Common myeloid progenitor, CD34-positive (primary cell): ENCODE data around the gene SNX33.
"Not testable (repeated sequence)": the region's sequence is repeated elsewhere in the genome, so short reads cannot be mapped to it uniquely, and the experiment has no call there.

ENCODE experiments used
- CTCF ChIA-PET: fragments of 350-600 bp; sonication (Branson Sonifier 250); formaldehyde crosslinking; loops from one replicate; lab custom pipeline; 2021; ENCODE audit warnings: antibody characterized with exemption; lab: Charles Lee
- POLR2A ChIA-PET: fragments of 350-600 bp; sonication (Branson Sonifier 250); formaldehyde crosslinking; loops from one replicate; lab custom pipeline; 2021; ENCODE audit warnings: antibody characterized with exemption; lab: Charles Lee
- DNase-seq, 3 donors: peaks; one replicate each; pipeline versions ENCODE4 v3.0.0 to v3.0.0-alpha.2; 2013
- H3K27ac ChIP-seq, 2 experiments: 1 replicate in 1 of 2; 2 replicates in 1 of 2; pipeline ENCODE4 v1.7.0; 2013; ENCODE audit warnings: inconsistent platforms in 2 of 2, low read length in 2 of 2, mild to moderate bottlenecking in 2 of 2, low read depth in 1 of 2, moderate library complexity in 1 of 2; ENCODE audit not compliant: severe bottlenecking in 2 of 2, insufficient read depth in 1 of 2, poor library complexity in 1 of 2
- H3K27me3 ChIP-seq, 5 experiments: replicated peaks in 2 of 5; 1 replicate in 3 of 5; 2 replicates in 2 of 5; pipeline versions ENCODE4 v1.6.1 to v1.7.0; 2013; ENCODE audit warnings: low read length in 4 of 5, mild to moderate bottlenecking in 2 of 5, moderate library complexity in 2 of 5, inconsistent platforms in 1 of 5; ENCODE audit not compliant: insufficient read depth in 5 of 5, control insufficient read depth in 4 of 5
- H3K36me3 ChIP-seq, 4 experiments: 1 replicate in 2 of 4; 2 replicates in 2 of 4; pipeline versions ENCODE4 v1.6.1 to v1.7.0; 2013; ENCODE audit warnings: low read length in 3 of 4, control low read depth in 1 of 4, mild to moderate bottlenecking in 1 of 4; ENCODE audit not compliant: control insufficient read depth in 4 of 4, insufficient read depth in 4 of 4
- H3K4me1 ChIP-seq, 4 experiments: 1 replicate in 3 of 4; 2 replicates in 1 of 4; pipeline versions ENCODE4 v1.6.1 to v1.7.1; 2013; ENCODE audit warnings: low read length in 3 of 4, mild to moderate bottlenecking in 3 of 4, control low read depth in 1 of 4, inconsistent platforms in 1 of 4, moderate library complexity in 1 of 4; ENCODE audit not compliant: control insufficient read depth in 4 of 4, insufficient read depth in 4 of 4; ENCODE audit errors: control extremely low read depth in 1 of 4
- H3K4me3 ChIP-seq, 7 experiments: 1 replicate in 4 of 7; 2 replicates in 3 of 7; pipeline versions ENCODE4 v1.5.1 to v1.7.0; 2013; ENCODE audit warnings: mild to moderate bottlenecking in 7 of 7, low read length in 6 of 7, moderate library complexity in 6 of 7, inconsistent platforms in 2 of 7, low read depth in 2 of 7, control low read depth in 1 of 7; ENCODE audit not compliant: insufficient read depth in 4 of 7, control insufficient read depth in 1 of 7; ENCODE audit errors: extremely low read depth in 1 of 7
- H3K9me3 ChIP-seq, 5 experiments: 1 replicate in 4 of 5; 2 replicates in 1 of 5; pipeline versions ENCODE4 v1.6.1 to v1.7.1; 2013; ENCODE audit warnings: low read length in 4 of 5, mild to moderate bottlenecking in 2 of 5, inconsistent platforms in 1 of 5, low read depth in 1 of 5, moderate library complexity in 1 of 5; ENCODE audit not compliant: control insufficient read depth in 4 of 5, insufficient read depth in 2 of 5; ENCODE audit errors: control extremely low read depth in 1 of 5
- WGBS: methylation state at CpG from one replicate; pipeline ENCODE4 v1.1.5; 2013; ENCODE audit not compliant: insufficient coverage; 5-methylcytosine and 5-hydroxymethylcytosine counted together

SNX33 gene

DNA sequence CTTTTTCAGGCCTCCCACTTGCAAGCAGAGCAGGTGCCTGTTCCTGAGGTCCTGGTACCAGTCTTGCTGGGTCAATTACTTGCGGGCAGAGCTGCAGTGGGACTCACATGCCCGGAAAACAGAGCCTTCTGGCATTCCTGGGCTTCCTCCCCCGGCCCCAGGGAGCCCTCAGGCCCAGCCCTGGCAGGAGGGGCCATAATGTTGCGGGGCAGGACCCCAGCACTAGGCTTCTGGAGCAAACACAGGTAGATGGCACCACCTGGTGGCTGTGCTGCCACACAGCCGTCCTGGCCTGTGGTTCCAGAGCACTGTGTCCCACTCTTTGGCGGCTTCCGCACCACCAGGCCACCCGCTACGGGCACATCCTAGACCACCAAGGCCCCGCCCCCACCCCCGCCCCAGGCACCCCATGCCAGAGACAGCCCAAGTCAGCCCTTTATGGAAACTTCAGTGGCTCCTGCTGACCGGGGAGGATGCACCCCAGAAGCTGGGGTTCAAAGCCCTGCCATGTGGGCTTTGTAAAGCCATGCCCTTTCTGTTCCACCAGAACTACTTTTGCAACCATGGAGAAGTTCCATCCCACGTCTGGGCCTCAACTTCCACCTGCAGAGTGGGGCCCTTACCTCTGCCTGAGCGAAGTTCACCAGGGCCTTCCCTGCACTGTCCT is 36.1 kb downstream of the SNX33 start:
- CTCF ChIA-PET, result interaction anchor here (0.7 to 3.7 kb wide), 8 partner anchors 8 to 239 kb away, joined by 3 to 18 read pairs (median 3); a partner anchor contains a TSS
- WGBS, result 28% methylated on average over 7 of the region's 14 CpGs
- H3K27ac ChIP-seq, H3K9me3 ChIP-seq, H3K4me1 ChIP-seq, H3K4me3 ChIP-seq, POLR2A ChIA-PET, H3K36me3 ChIP-seq: not testable (repeated sequence)
- H3K27me3 ChIP-seq, result peaks cover 0 to 21% (median 14%) of the 10 kb centered on the region in 5 experiments
- peak; percentile 70 to 84 (median 77) for DNase-seq

DNA sequence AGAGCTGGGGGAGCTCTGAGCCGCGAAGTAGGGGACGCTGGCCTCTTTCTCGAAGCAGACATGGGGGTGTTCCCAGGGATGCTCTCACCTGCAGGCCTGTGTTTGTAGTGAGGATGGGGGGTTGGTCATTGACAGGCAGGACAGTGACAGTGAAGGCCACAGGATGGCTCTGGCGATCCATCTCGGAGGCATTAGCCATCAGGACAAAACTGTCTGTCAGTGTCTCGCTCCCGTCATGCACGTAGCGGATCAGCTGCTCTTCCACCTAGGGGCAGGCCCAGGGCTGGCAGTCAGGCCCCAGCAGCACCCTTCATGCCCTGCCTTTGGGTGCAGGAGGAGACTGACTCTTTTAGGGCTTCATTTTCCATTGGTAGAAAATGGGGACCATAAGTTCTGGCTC is 36.9 kb downstream of the SNX33 start:
- H3K4me1 ChIP-seq, result no peaks in the 10 kb centered on the region
- 94% methylated on average over 5 of the region's 10 CpGs for WGBS
- no peak overlapping the region for H3K4me3 ChIP-seq
- peaks cover 0 to 28% (median 16%) of the 10 kb centered on the region in 5 experiments for H3K27me3 ChIP-seq
- H3K27ac ChIP-seq, result no peak overlapping the region
- ChIA-PET POLR2A (no interaction called here), CTCF (interaction anchor here (0.7 to 3.7 kb wide), 8 partner anchors 9 to 238 kb away, joined by 3 to 18 read pairs (median 3); a partner anchor contains a TSS)
- DNase-seq, result no peak
- H3K36me3 ChIP-seq, result no peaks in the 10 kb centered on the region
- H3K9me3 ChIP-seq, result no peaks in the 10 kb centered on the region

DNA sequence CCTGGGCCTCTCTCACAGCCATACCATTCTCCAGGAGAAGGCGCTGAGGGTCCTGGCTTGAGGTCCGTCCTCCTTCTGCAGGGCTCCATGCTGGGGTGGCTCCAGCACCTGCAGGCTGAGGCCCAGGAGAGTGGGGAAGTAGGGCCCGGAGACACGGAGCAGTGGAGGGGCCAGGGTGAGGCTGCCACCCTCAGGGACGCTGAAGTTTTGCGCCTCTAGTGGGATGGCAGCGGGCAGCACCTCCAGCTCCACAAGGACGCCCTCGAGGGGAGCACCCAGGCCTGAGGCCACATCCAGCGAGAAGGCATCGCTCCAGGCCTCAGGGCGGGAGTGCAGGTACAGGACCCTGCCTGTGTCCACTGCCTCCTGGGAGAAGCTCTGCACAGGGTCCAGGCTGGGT is 37.5 kb downstream of the SNX33 start:
- CTCF ChIA-PET, result interaction anchor here (1.0 to 3.7 kb wide), 8 partner anchors 9 to 318 kb away, joined by 3 to 18 read pairs (median 4); no protein-coding TSS in a partner anchor

DNA sequence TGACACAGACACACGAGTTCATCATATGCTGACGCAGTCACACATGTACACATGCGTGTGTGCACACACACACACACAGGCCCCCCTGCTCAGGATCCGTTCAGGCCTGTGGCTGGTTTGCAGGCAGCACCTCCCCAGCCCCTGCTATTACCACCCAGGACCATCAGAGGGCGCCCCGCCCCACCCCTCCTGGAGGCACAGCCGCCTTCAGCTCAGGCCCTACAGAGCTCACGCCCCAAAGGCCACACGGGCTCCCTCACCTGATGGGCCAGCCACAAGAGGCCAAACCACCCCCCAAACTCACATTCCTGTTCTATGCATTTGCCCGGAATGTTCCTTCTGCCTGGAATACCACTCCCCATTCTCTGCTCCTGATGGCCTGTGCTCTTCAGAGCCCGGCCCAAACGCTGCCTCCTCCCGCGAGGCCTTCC is 38.5 kb downstream of the SNX33 start:
- H3K27me3 ChIP-seq, result peaks cover 0 to 37% (median 19%) of the 10 kb centered on the region in 5 experiments
- CTCF ChIA-PET, result interaction anchor here (0.6 to 3.7 kb wide), 9 partner anchors 8 to 233 kb away, joined by 3 to 18 read pairs (median 5); a partner anchor contains a TSS
- WGBS, result 4% methylated on average over 8 of the region's 14 CpGs
- DNase-seq, result peak; percentile 60 to 81 (median 81)
- H3K4me3 ChIP-seq, H3K9me3 ChIP-seq, H3K27ac ChIP-seq, H3K36me3 ChIP-seq, H3K4me1 ChIP-seq, POLR2A ChIA-PET: not testable (repeated sequence)

More for the DNA sequence above, 37.5 kb downstream of the SNX33 start:
- POLR2A ChIA-PET, result no interaction called here
- no peaks in the 10 kb centered on the region for H3K36me3 ChIP-seq
- WGBS, result 78% methylated on average over 12 of the region's 12 CpGs
- no peak overlapping the region for H3K27ac ChIP-seq
- no peaks in the 10 kb centered on the region for H3K9me3 ChIP-seq
- no peak overlapping the region for H3K4me3 ChIP-seq
- no peaks in the 10 kb centered on the region for H3K4me1 ChIP-seq
- peaks cover 0 to 28% (median 16%) of the 10 kb centered on the region in 5 experiments for H3K27me3 ChIP-seq
- no peak for DNase-seq

DNA sequence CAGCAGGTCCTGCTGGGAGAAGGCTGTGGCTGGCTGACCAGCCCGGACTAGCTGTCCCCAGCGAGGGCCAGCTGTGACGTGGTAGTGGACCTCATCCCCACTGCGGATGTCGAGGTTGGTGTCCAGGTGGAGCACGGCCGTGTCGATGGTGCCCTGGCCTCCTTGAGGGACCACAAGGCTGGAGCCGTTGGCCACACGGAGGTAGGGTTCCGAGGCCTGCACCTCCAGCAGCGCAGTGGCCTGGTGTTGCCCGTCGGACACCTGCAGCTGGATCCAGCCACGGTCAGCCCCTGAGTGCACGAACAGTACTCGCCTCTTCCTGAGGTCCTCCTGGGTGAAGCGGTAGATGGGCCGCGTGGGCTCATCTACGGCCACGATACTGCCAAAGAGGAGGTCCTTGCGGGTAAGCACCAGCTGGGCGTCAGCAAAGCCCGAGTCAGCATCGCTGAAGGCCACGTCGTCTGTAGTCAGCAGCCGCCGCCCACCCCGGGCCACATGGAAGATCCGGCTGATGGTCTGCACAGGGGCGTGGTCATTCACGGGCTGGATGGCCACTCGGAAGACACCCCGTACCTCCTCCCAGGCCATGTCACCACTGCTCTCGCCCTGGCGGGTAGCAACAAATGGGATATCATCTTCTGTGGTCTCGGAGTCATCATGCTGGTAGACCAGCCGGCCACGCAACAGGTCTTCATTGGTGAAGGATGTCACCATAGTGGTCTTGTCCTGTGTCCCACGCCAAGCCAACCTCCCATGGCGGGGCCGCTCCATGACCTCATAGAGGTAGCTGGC is 40.0 kb downstream of the SNX33 start:
- no peak overlapping the region for H3K27ac ChIP-seq
- WGBS, result 93% methylated on average over 38 of the region's 44 CpGs
- no peak overlapping the region for H3K4me3 ChIP-seq
- ChIA-PET POLR2A (no interaction called here), CTCF (interaction anchor here (0.7 to 3.7 kb wide), 8 partner anchors 12 to 114 kb away, joined by 3 to 14 read pairs (median 4); a partner anchor contains a TSS)
- H3K9me3 ChIP-seq, result no peaks in the 10 kb centered on the region
- no peak for DNase-seq
- H3K27me3 ChIP-seq, result peaks cover 0 to 49% (median 19%) of the 10 kb centered on the region in 5 experiments
- H3K4me1 ChIP-seq, result no peaks in the 10 kb centered on the region
- no peaks in the 10 kb centered on the region for H3K36me3 ChIP-seq

DNA sequence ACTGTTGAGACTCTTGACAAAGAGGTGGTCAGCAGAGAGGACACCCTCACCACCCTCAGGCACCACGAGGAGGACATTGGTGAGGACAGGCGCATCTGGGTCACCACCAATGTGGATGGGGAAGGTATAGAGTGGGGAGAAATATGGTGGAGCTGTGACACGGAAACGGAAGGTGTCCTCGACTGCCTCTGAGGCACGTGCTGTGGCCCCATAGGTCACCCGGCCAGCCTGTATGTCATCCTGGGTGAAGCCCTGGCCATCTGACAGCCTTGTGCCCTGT is 40.5 kb downstream of the SNX33 start:
- CTCF ChIA-PET, result interaction anchor here (0.7 to 2.5 kb wide), 5 partner anchors 32 to 114 kb away, joined by 3 to 6 read pairs (median 5); a partner anchor contains a TSS
- Histone ChIP-seq H3K27me3 (peaks cover 0 to 52% (median 19%) of the 10 kb centered on the region in 5 experiments), H3K9me3 (no peaks in the 10 kb centered on the region), H3K4me1 (peaks cover 0 to 3% (median under 1%) of the 10 kb centered on the region in 4 experiments), H3K36me3 (no peaks in the 10 kb centered on the region), H3K4me3 (no peak overlapping the region), H3K27ac (no peak overlapping the region)
- POLR2A ChIA-PET, result no interaction called here
- no peak for DNase-seq
- WGBS, result 80% methylated on average over 2 of the region's 7 CpGs
